ENCODE data around the gene RACK1.

The RACK1 gene

GRCh38 chr5:181198905-181199519 is 44.7 kb downstream of the RACK1 start:
- DNase-seq (ENCODE audit: low read depth in 2 of 2, low spot score in 1 of 2) = no peak

- DNase-seq (ENCODE audit: low read depth in 2 of 2, low spot score in 1 of 2) = no peak
These were observed 45.5 kb downstream of the RACK1 start for GRCh38 chr5:181198106-181198685.

- no peak for DNase-seq (ENCODE audit: low read depth in 2 of 2, low spot score in 1 of 2)
These were observed 46.3 kb downstream of the RACK1 start for GRCh38 chr5:181197326-181197951.

- no peak for DNase-seq (ENCODE audit: low read depth in 2 of 2, low spot score in 1 of 2)
These were observed 48.4 kb downstream of the RACK1 start for GRCh38 chr5:181195249-181195761.

- no peak for DNase-seq (ENCODE audit: low read depth in 2 of 2, low spot score in 1 of 2)
These were observed 49.0 kb downstream of the RACK1 start for GRCh38 chr5:181194489-181195248.

- no peak for DNase-seq (ENCODE audit: low read depth in 2 of 2, low spot score in 1 of 2)
These were observed 50.0 kb downstream of the RACK1 start for GRCh38 chr5:181193656-181194055.

GRCh38 chr5:181192337-181193046 is 51.2 kb downstream of the RACK1 start:
- no peak for DNase-seq (ENCODE audit: low read depth in 2 of 2, low spot score in 1 of 2)

- peak; percentile 87 to 95 for DNase-seq (ENCODE audit: low read depth in 2 of 2, low spot score in 1 of 2)
These were observed 52.0 kb downstream of the RACK1 start for GRCh38 chr5:181191526-181192336.

- no peak for DNase-seq (ENCODE audit: low read depth in 2 of 2, low spot score in 1 of 2)
These were observed 52.8 kb downstream of the RACK1 start for GRCh38 chr5:181190711-181191525.

GRCh38 chr5:181189962-181190710 is 53.6 kb downstream of the RACK1 start:
- no peak for DNase-seq (ENCODE audit: low read depth in 2 of 2, low spot score in 1 of 2)

- no peak for DNase-seq (ENCODE audit: low read depth in 2 of 2, low spot score in 1 of 2)
These were observed 54.2 kb downstream of the RACK1 start for GRCh38 chr5:181189363-181189961.

- DNase-seq (ENCODE audit: low read depth in 2 of 2, low spot score in 1 of 2) = peak in 1 of 2 donors; percentile 78
These were observed 54.9 kb downstream of the RACK1 start for GRCh38 chr5:181188700-181189362.

GRCh38 chr5:181187500-181188213 is 56.0 kb downstream of the RACK1 start:
- DNase-seq (ENCODE audit: low read depth in 2 of 2, low spot score in 1 of 2) = no peak

GRCh38 chr5:181186986-181187499 is 56.7 kb downstream of the RACK1 start:
- DNase-seq (ENCODE audit: low read depth in 2 of 2, low spot score in 1 of 2) = no peak

All from stimulated activated CD8-positive, alpha-beta memory T cell treated with anti-CD3 and anti-CD28 coated beads, Interleukin-4, amount 100 ng/mL, for 4 hours (primary cell).